ENCODE results near the gene NQO1.

GRCh38 chr16:69680358-69680757, 46.0 kb downstream of the NQO1 start:
- TF ChIP-seq EP300 (IDR thresholded peaks at IDR 0.05) (no peak), POLR2AphosphoS5 (IDR thresholded peaks at IDR 0.05) (no peak)
- TF ChIP-seq, protein P1, sequence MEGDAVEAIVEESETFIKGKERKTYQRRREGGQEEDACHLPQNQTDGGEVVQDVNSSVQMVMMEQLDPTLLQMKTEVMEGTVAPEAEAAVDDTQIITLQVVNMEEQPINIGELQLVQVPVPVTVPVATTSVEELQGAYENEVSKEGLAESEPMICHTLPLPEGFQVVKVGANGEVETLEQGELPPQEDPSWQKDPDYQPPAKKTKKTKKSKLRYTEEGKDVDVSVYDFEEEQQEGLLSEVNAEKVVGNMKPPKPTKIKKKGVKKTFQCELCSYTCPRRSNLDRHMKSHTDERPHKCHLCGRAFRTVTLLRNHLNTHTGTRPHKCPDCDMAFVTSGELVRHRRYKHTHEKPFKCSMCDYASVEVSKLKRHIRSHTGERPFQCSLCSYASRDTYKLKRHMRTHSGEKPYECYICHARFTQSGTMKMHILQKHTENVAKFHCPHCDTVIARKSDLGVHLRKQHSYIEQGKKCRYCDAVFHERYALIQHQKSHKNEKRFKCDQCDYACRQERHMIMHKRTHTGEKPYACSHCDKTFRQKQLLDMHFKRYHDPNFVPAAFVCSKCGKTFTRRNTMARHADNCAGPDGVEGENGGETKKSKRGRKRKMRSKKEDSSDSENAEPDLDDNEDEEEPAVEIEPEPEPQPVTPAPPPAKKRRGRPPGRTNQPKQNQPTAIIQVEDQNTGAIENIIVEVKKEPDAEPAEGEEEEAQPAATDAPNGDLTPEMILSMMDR (IDR thresholded peaks at IDR 0.05), result no peak

All from sigmoid colon (tissue), 4 donors.